Endothelial cell of umbilical vein (primary cell): ENCODE measurements around the gene PLCB4. TPM values are rescaled to one million over a fixed set of nuclear protein-coding genes. Genes with fewer than 3 reads are reported as not detected.

ENCODE experiments used
- BruUV-seq: library from RNA; stranded (reverse); fragments of 400-500 nt; replicated peaks from 2 replicates; lab custom pipeline; 2021; lab: Mats Ljungman, UMichigan
- CTCF ChIA-PET: fragments of 300-600, 350-600 bp; sonication (Branson Sonifier 250); formaldehyde crosslinking; loops from one replicate; lab custom pipeline; 2021; ENCODE audit warnings: antibody characterized with exemption, inconsistent platforms; lab: Charles Lee
- POLR2A ChIA-PET: fragments of 300-600, 350-600 bp; sonication (Branson Sonifier 250); formaldehyde crosslinking; loops from one replicate; lab custom pipeline; 2021; ENCODE audit warnings: antibody characterized with exemption, inconsistent platforms; lab: Charles Lee
- DNase-seq: peaks from one replicate; pipeline ENCODE4 v3.0.0-alpha.2; 2011; ENCODE audit warnings: low read depth, low spot score
- FAIRE-seq: peaks from 2 replicates; lab custom pipeline; 2011; peaks lifted over from hg19 to GRCh38; lab: Jason Lieb, UNC
- H2AFZ ChIP-seq: 2 replicates; pipeline ENCODE4 v1.6.0; 2012; ENCODE audit warnings: low read depth, low read length, control low read depth, inconsistent platforms
- H3K27ac ChIP-seq: 2 replicates; pipeline ENCODE4 v1.5.1; 2011; ENCODE audit warnings: low read depth, mild to moderate bottlenecking, control low read depth, low read length, moderate library complexity; ENCODE audit not compliant: insufficient read depth
- H3K27me3 ChIP-seq, 2 experiments: 2 replicates each; pipeline versions ENCODE4 v1.6.0 to v1.6.1; 2011; ENCODE audit warnings: low read length in 2 of 2, mixed read lengths in 1 of 2; ENCODE audit not compliant: control insufficient read depth in 2 of 2, insufficient read depth in 2 of 2
- H3K36me3 ChIP-seq, 2 experiments: 2 replicates in 1 of 2; 3 replicates in 1 of 2; pipeline ENCODE4 v1.5.1; 2011; ENCODE audit warnings: low read length in 2 of 2, mild to moderate bottlenecking in 1 of 2, moderate library complexity in 1 of 2; ENCODE audit not compliant: control insufficient read depth in 2 of 2, insufficient read depth in 2 of 2; ENCODE audit errors: extremely low read depth in 1 of 2
- H3K4me1 ChIP-seq: 3 replicates; pipeline ENCODE4 v1.5.1; 2011; ENCODE audit warnings: mild to moderate bottlenecking, low read length; ENCODE audit not compliant: control insufficient read depth, insufficient read depth; ENCODE audit errors: extremely low read depth
- H3K4me2 ChIP-seq: 2 replicates; pipeline ENCODE4 v1.6.1; 2011; ENCODE audit warnings: low read length, control low read depth, mixed read lengths; ENCODE audit not compliant: insufficient read depth
- H3K4me3 ChIP-seq, 3 experiments: fragments of 200-600 bp in 1 of 3; sonication (generic), shearing (Covaris generic) in 1 of 3; replicated peaks in 1 of 3; 2 replicates each; pipeline ENCODE4 v1.5.1; 2011 to 2016; ENCODE audit warnings: control low read depth in 3 of 3, low read length in 3 of 3, mild to moderate bottlenecking in 2 of 3, inconsistent platforms in 1 of 3, low read depth in 1 of 3, moderate library complexity in 1 of 3; ENCODE audit not compliant: insufficient read depth in 1 of 3
- H3K79me2 ChIP-seq: 2 replicates; pipeline ENCODE4 v1.6.0; 2012; ENCODE audit warnings: low read length, inconsistent platforms; ENCODE audit not compliant: control insufficient read depth, insufficient read depth
- H3K9ac ChIP-seq: replicated peaks from 2 replicates; pipeline ENCODE3; 2011; ENCODE audit warnings: low read length, control low read depth; ENCODE audit not compliant: insufficient read depth; ENCODE audit errors: extremely low read depth
- H3K9me1 ChIP-seq: replicated peaks from 3 replicates; pipeline ENCODE4 v1.6.0; 2011; ENCODE audit warnings: mild to moderate bottlenecking, low read length; ENCODE audit not compliant: control insufficient read depth, insufficient read depth; ENCODE audit errors: extremely low read depth
- H3K9me3 ChIP-seq: replicated peaks from 2 replicates; pipeline ENCODE4 v1.5.1; 2012; ENCODE audit warnings: low read length, inconsistent platforms; ENCODE audit not compliant: control insufficient read depth, insufficient read depth
- H4K20me1 ChIP-seq: replicated peaks from 2 replicates; pipeline ENCODE3; 2011; ENCODE audit warnings: mild to moderate bottlenecking, low read length; ENCODE audit not compliant: control insufficient read depth, insufficient read depth; ENCODE audit errors: extremely low read depth
- CTCF ChIP-seq, 2 donors: IDR thresholded peaks; 1 replicate in 1 of 2; 2 replicates in 1 of 2; pipeline ENCODE4 v1.5.1; 2011; ENCODE audit warnings: low read length in 2 of 2, mild to moderate bottlenecking in 2 of 2, moderate library complexity in 2 of 2, control low read depth in 1 of 2, inconsistent platforms in 1 of 2, low read depth in 1 of 2; ENCODE audit not compliant: insufficient read depth in 1 of 2; ENCODE audit errors: extremely low read depth in 1 of 2
- EZH2 ChIP-seq: IDR thresholded peaks from 2 replicates; pipeline ENCODE4 v1.6.1; 2012; ENCODE audit warnings: borderline replicate concordance, low read depth, mild to moderate bottlenecking, moderate library complexity, low read length, inconsistent platforms; ENCODE audit not compliant: severe bottlenecking
- FOS ChIP-seq: IDR thresholded peaks from 2 replicates; pipeline ENCODE4 v1.6.1; 2011; ENCODE audit warnings: mild to moderate bottlenecking, low read length, moderate library complexity, borderline replicate concordance; ENCODE audit not compliant: insufficient read depth
- GATA2 ChIP-seq: IDR thresholded peaks from 2 replicates; pipeline ENCODE4 v1.7.0; 2011; ENCODE audit warnings: low read depth, mild to moderate bottlenecking, moderate library complexity, mixed read lengths, low read length; ENCODE audit not compliant: insufficient read length, insufficient read depth
- JUN ChIP-seq: IDR thresholded peaks from 2 replicates; pipeline ENCODE4 v1.6.1; 2011; ENCODE audit warnings: borderline replicate concordance, low read depth; ENCODE audit not compliant: insufficient read length, insufficient read depth
- MAX ChIP-seq: IDR thresholded peaks from 2 replicates; pipeline ENCODE4 v1.6.1; 2011; ENCODE audit not compliant: insufficient read depth, insufficient read length
- MYC ChIP-seq: IDR thresholded peaks from one replicate; pipeline ENCODE4 v1.6.1; 2011; ENCODE audit warnings: mild to moderate bottlenecking, low read depth, low read length
- POLR2A ChIP-seq: IDR thresholded peaks from 2 replicates; pipeline ENCODE4 v1.6.1; 2012; ENCODE audit warnings: low read depth, mild to moderate bottlenecking, control low read depth, low read length
- POLR2AphosphoS5 ChIP-seq: IDR thresholded peaks from 2 replicates; pipeline ENCODE4 v1.6.1; 2012; ENCODE audit warnings: low read depth, mild to moderate bottlenecking, control low read depth, low read length, moderate library complexity; ENCODE audit not compliant: insufficient read depth
- dilution Hi-C: fragments of 300-500 bp; cut with MboI; formaldehyde crosslinking; loops from one replicate; pipeline ENCODE4 v1.15.0; 2019; ENCODE audit warnings: low sequenced_read_pairs; ENCODE audit not compliant: extremely low pct_ligation_motif_present
- intact Hi-C: fragments of 100-400 bp; cut with micrococcal nuclease; formaldehyde crosslinking; loops from one replicate; pipeline ENCODE4 v1.10.0; 2022
- polyA plus RNA-seq, 4 experiments: library from polyadenylated mRNA; depleted of rRNA in 3 of 4; stranded (reverse) in 3 of 4; unstranded in 1 of 4; fragments of >200 nt; gene quantifications; 2 replicates each; pipeline versions ENCODE4 v1.2.1 to v1.2.3, GENCODE V29; 2011 to 2012; ENCODE audit warnings: missing spikeins in 1 of 4
- total RNA-seq: library from RNA; stranded (reverse); gene quantifications from 2 replicates; pipeline ENCODE4 v1.2.3, GENCODE V29; 2021

PLCB4 gene
- total and polyA plus RNA-seq, 2 donors (not counting 3 experiments of a cell fraction or from before 2014, with no cell fraction given) = 0.37 to 1.7 TPM

GRCh38 chr20:9165261-9165660, 96.4 kb downstream of the PLCB4 start:
- ChIA-PET CTCF (no interaction called here), POLR2A (no interaction called here)
- H3K9me3 ChIP-seq = no peaks in the 10 kb centered on the region
- dilution Hi-C loops = no loop called here
- intact Hi-C loops = no loop called here
- no peaks in the 10 kb centered on the region for H3K79me2 ChIP-seq
- FAIRE-seq (no peak), DNase-seq (no peak)
- H3K9me1 ChIP-seq = no peaks in the 10 kb centered on the region
- no peak overlapping the region for H3K4me3 ChIP-seq
- BruUV-seq = no TSS peak
- H3K4me2 ChIP-seq = no peak overlapping the region
- TF ChIP-seq GATA2 = no peak
- no peak for TF ChIP-seq FOS
- no peak for TF ChIP-seq CTCF (IDR thresholded peaks at IDR 0.05; ENCODE audit: extremely low read depth in 1 of 2, insufficient read depth in 1 of 2, low read depth in 1 of 2, low read length in 2 of 2)
- no peak for TF ChIP-seq MAX
- no peak for TF ChIP-seq POLR2AphosphoS5
- TF ChIP-seq JUN = no peak
- TF ChIP-seq EZH2 = no peak
- TF ChIP-seq POLR2A = no peak
- TF ChIP-seq MYC = no peak
- H3K9ac ChIP-seq = no peak overlapping the region
- H4K20me1 ChIP-seq = no peaks in the 10 kb centered on the region
- H3K4me1 ChIP-seq = no peaks in the 10 kb centered on the region
- H3K27ac ChIP-seq = no peak overlapping the region
- no peaks in the 10 kb centered on the region for H3K36me3 ChIP-seq
- H3K27me3 ChIP-seq = no peaks in the 10 kb centered on the region
- H2AFZ ChIP-seq = no peak overlapping the region
